GM18867 (cell line): ENCODE data around the gene TMPRSS11E.
"Not testable (repeated sequence)": the region's sequence is repeated elsewhere in the genome, so short reads cannot be mapped to it uniquely, and the experiment has no call there.

Experiments used
- ATAC-seq: cut with Tn5 transposase; IDR thresholded peaks from one replicate; pipeline ENCODE4 v1.9.1; 2021; ENCODE audit warnings: mild to moderate bottlenecking, moderate library complexity; ENCODE audit not compliant: unreplicated experiment

Gene TMPRSS11E

GRCh38 chr4:68447201-68447600, at the start of gene TMPRSS11E:
TMPRSS11E (plus strand) TSS chr4:68447463; CDS start chr4:68447513, 50 bp downstream.
- no peak for ATAC-seq

GRCh38 chr4:68399306-68399705, 48.0 kb upstream of the TMPRSS11E start:
- ATAC-seq: no peak

GRCh38 chr4:68401231-68401630, 46.0 kb upstream of the TMPRSS11E start:
- no peak for ATAC-seq

GRCh38 chr4:68404153-68404552, 43.1 kb upstream of the TMPRSS11E start:
- ATAC-seq: no peak

- not testable (repeated sequence) for ATAC-seq
Observed at GRCh38 chr4:68405718-68406478, 41.4 kb upstream of the TMPRSS11E start.

- no peak for ATAC-seq
Observed at GRCh38 chr4:68406479-68406859, 40.8 kb upstream of the TMPRSS11E start.

- not testable (repeated sequence) for ATAC-seq
Observed at GRCh38 chr4:68407015-68407867, 40.0 kb upstream of the TMPRSS11E start.

- no peak for ATAC-seq
Observed at GRCh38 chr4:68407868-68408190, 39.4 kb upstream of the TMPRSS11E start.

GRCh38 chr4:68410149-68410548, 37.1 kb upstream of the TMPRSS11E start:
- no peak for ATAC-seq

GRCh38 chr4:68410643-68411042, 36.6 kb upstream of the TMPRSS11E start:
- no peak for ATAC-seq

- ATAC-seq: not testable (repeated sequence)
Observed at GRCh38 chr4:68412031-68412430, 35.2 kb upstream of the TMPRSS11E start.

GRCh38 chr4:68416591-68416990, 30.7 kb upstream of the TMPRSS11E start:
- no peak for ATAC-seq

- no peak for ATAC-seq
Observed at GRCh38 chr4:68426516-68426915, 20.7 kb upstream of the TMPRSS11E start.

- no peak for ATAC-seq
Observed at GRCh38 chr4:68430337-68430736, 16.9 kb upstream of the TMPRSS11E start.

- no peak for ATAC-seq
Observed at GRCh38 chr4:68432320-68432719, 14.9 kb upstream of the TMPRSS11E start.

GRCh38 chr4:68433582-68433981, 13.7 kb upstream of the TMPRSS11E start:
- ATAC-seq: no peak

- ATAC-seq: no peak
Observed at GRCh38 chr4:68434277-68434676, 13.0 kb upstream of the TMPRSS11E start.

- no peak for ATAC-seq
Observed at GRCh38 chr4:68434836-68435235, 12.4 kb upstream of the TMPRSS11E start.

- no peak for ATAC-seq
Observed at GRCh38 chr4:68445111-68445510, 2.2 kb upstream of the TMPRSS11E start.

- ATAC-seq: peak; percentile 84
Observed at GRCh38 chr4:68451246-68452211, 4.3 kb downstream of the TMPRSS11E start.

- no peak for ATAC-seq
Observed at GRCh38 chr4:68460085-68460484, 12.8 kb downstream of the TMPRSS11E start.
